HEK293T (cell line): ENCODE results near the gene ADAM10.

ENCODE experiments used
- CTCF ChIA-PET: fragments of 350-600 bp; formaldehyde crosslinking; extraction: SDS; loops from one replicate; lab custom pipeline; 2021; ENCODE audit warnings: antibody characterized with exemption, inconsistent platforms; lab: Yijun Ruan, JAX
- POLR2A ChIA-PET: fragments of 350-600 bp; formaldehyde crosslinking; extraction: SDS; loops from one replicate; lab custom pipeline; 2020; ENCODE audit warnings: antibody characterized with exemption, inconsistent platforms; lab: Yijun Ruan, JAX
- DNase-seq: peaks from one replicate; pipeline ENCODE4 v3.0.0; 2012; ENCODE audit warnings: mixed read lengths; ENCODE audit errors: extremely low spot score
- ARNT ChIP-seq: fragments of 450-650 bp; IDR thresholded peaks from 2 replicates; pipeline ENCODE4 v1.6.1; 2017; ENCODE audit warnings: mild to moderate bottlenecking
- BHLHE40 ChIP-seq: fragments of 450-650 bp; IDR thresholded peaks from 2 replicates; pipeline ENCODE4 v1.6.1; 2016; ENCODE audit warnings: mild to moderate bottlenecking, moderate library complexity, borderline replicate concordance
- CTBP1 ChIP-seq: fragments of 450-650 bp; IDR thresholded peaks from 2 replicates; pipeline ENCODE4 v1.6.1; 2016; ENCODE audit warnings: borderline replicate concordance
- ELF4 ChIP-seq: fragments of 450-650 bp; IDR thresholded peaks from 2 replicates; pipeline ENCODE4 v1.6.1; 2017; ENCODE audit warnings: antibody characterized with exemption
- FOXA1 ChIP-seq: fragments of 450-650 bp; IDR thresholded peaks from 2 replicates; pipeline ENCODE4 v1.6.1; 2016; ENCODE audit warnings: mild to moderate bottlenecking
- FOXK2 ChIP-seq: fragments of 450-650 bp; IDR thresholded peaks from 2 replicates; pipeline ENCODE4 v1.6.1; 2016; ENCODE audit warnings: mild to moderate bottlenecking
- FOXM1 ChIP-seq: fragments of 450-650 bp; IDR thresholded peaks from 2 replicates; pipeline ENCODE4 v1.6.1; 2017; ENCODE audit warnings: mild to moderate bottlenecking, borderline replicate concordance
- HDGF ChIP-seq: fragments of 450-650 bp; IDR thresholded peaks from 2 replicates; pipeline ENCODE4 v1.6.1; 2017; ENCODE audit warnings: antibody characterized with exemption, borderline replicate concordance
- L3MBTL2 ChIP-seq: fragments of 450-650 bp; conservative IDR thresholded peaks from 2 replicates; pipeline ENCODE4 v1.6.1; 2016; ENCODE audit warnings: mild to moderate bottlenecking
- LEF1 ChIP-seq: fragments of 450-650 bp; IDR thresholded peaks from 2 replicates; pipeline ENCODE4 v1.6.1; 2017; ENCODE audit warnings: mild to moderate bottlenecking, borderline replicate concordance
- NFRKB ChIP-seq: fragments of 450-650 bp; IDR thresholded peaks from 2 replicates; pipeline ENCODE4 v1.6.1; 2016; ENCODE audit warnings: mild to moderate bottlenecking, moderate library complexity
- SP1 ChIP-seq: fragments of 450-650 bp; IDR thresholded peaks from 2 replicates; pipeline ENCODE4 v1.6.1; 2017
- SUZ12 ChIP-seq: fragments of 450-650 bp; IDR thresholded peaks from 2 replicates; pipeline ENCODE4 v1.6.1; 2016; ENCODE audit warnings: mild to moderate bottlenecking
- TARDBP ChIP-seq: fragments of 450-650 bp; IDR thresholded peaks from 2 replicates; pipeline ENCODE4 v1.6.1; 2016
- ZNF384 ChIP-seq: fragments of 450-650 bp; IDR thresholded peaks from 2 replicates; pipeline ENCODE4 v1.6.1; 2016
- TF ChIP-seq, protein P1 (sequence below): fragments of 450-650 bp; IDR thresholded peaks from 2 replicates; pipeline ENCODE4 v1.6.1; 2016

The ADAM10 gene

DNA sequence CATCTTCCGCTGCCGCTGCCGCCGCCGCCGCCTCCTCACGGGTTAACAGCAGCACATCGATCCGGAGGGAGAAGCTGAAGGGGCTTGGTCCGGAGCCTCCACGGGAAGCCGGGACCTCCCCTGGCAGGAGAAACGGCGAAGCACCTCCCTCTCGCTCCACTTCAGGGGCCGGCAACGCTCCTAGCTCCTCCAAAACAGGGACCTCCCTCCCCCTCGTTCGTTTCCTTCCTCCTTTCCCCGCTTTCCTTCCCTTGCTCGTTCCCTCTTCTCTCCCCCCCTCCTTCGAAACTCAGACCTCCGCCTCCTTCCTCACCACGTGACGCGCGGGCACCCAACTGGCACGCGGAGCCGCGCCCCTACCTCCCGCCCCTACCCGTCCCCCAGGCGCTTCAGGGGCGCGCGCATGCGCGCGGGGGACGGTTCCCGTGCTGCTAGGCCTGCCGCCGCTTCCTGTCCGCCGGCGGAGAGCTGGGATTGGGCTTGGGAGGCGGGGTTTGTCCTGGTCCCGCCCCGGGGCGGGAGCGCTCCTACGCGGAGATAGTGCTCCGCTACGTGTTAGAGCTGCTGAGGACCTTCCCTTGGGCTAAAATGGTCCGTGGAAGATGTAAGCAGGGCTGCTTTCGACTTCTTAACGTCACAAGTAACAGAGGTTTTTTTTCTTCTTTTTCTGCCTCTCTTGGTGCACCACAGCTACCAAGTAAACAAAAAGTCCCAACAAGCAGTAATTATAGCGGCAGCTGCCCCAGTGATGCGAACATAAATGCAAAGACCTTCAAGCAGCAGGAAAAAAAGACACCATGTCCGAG, at the start of gene ADAM10:
ADAM10 (minus strand) TSS at position 176 of the 806 bp plus-strand sequence; CDS start at position 3, 173 bp downstream.
- ChIA-PET CTCF (interaction anchor here (1.2 kb wide), 1 partner anchor 21 kb away, joined by 6 read pairs; the partner anchor contains the start of gene MINDY2), POLR2A (interaction anchor here (0.8 to 3.7 kb wide), 7 partner anchors 12 to 908 kb away, joined by 3 to 48 read pairs (median 4); partner anchors contain the start of genes GTF2A2 and MINDY2)
- TF ChIP-seq LEF1 (no peak), FOXA1 (no peak), L3MBTL2 (0 out of 2 replicates have a peak, but pooled peaks have one; percentile 11), HDGF (no peak)
- TF ChIP-seq, protein P1, sequence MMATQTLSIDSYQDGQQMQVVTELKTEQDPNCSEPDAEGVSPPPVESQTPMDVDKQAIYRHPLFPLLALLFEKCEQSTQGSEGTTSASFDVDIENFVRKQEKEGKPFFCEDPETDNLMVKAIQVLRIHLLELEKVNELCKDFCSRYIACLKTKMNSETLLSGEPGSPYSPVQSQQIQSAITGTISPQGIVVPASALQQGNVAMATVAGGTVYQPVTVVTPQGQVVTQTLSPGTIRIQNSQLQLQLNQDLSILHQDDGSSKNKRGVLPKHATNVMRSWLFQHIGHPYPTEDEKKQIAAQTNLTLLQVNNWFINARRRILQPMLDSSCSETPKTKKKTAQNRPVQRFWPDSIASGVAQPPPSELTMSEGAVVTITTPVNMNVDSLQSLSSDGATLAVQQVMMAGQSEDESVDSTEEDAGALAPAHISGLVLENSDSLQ = no peak
- DNase-seq = peak; percentile 94

- TF ChIP-seq CTBP1 = no peak
- TF ChIP-seq FOXK2 = no peak
- no peak for TF ChIP-seq ZNF384
- no peak for TF ChIP-seq NFRKB
- TF ChIP-seq SUZ12 = no peak
- TF ChIP-seq L3MBTL2 = no peak
- TF ChIP-seq HDGF = no peak
- CTCF ChIA-PET = interaction anchor here (0.6 to 0.7 kb wide), 3 partner anchors 27 to 731 kb away, joined by 3 read pairs; partner anchors contain the start of gene MINDY2
- DNase-seq = no peak
- POLR2A ChIA-PET = interaction anchor here (0.6 to 1.0 kb wide), 2 partner anchors 27 to 139 kb away, joined by 3 read pairs; no protein-coding TSS in a partner anchor
Measured at GRCh38 chr15:58797505-58797904, 48.0 kb upstream of the ADAM10 start.

DNA sequence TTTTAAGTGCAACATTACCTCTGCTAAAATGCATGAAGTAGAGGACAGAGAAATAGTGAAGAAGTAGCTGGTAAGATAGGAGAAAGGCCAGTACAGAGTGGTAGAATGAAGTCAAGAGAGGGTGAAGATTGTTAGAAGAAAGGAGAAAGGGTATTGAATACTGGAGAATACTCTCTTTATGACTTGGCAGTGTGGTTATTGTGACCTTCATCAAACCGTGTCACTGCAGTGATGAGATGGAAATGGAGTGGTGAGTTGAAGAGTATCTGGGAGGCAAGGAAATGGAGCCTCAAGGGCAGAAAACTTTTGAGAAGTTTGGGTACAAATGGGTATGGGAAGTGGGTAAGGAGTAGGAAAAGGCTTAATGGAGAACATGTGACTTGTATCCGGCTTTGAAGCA, 46.3 kb upstream of the ADAM10 start:
- TF ChIP-seq L3MBTL2 = no peak
- no peak for TF ChIP-seq FOXM1
- TF ChIP-seq FOXK2 = no peak
- TF ChIP-seq ELF4 = no peak
- TF ChIP-seq ZNF384 = no peak
- no peak for TF ChIP-seq TARDBP
- TF ChIP-seq CTBP1 = no peak
- TF ChIP-seq SUZ12 = no peak
- no peak for TF ChIP-seq HDGF
- no peak for TF ChIP-seq LEF1
- no peak for TF ChIP-seq BHLHE40
- TF ChIP-seq ARNT = no peak
- TF ChIP-seq FOXA1 = no peak
- CTCF ChIA-PET = no interaction called here
- no peak for DNase-seq
- POLR2A ChIA-PET = no interaction called here

GRCh38 chr15:58793862-58794261, 44.4 kb upstream of the ADAM10 start:
- TF ChIP-seq SP1 (no peak), SUZ12 (no peak), FOXK2 (no peak), L3MBTL2 (no peak), FOXA1 (no peak), ZNF384 (no peak), FOXM1 (no peak), LEF1 (no peak), ARNT (no peak), BHLHE40 (no peak), ELF4 (no peak), CTBP1 (no peak)
- TF ChIP-seq, protein P1 = no peak
- POLR2A ChIA-PET = no interaction called here
- CTCF ChIA-PET = no interaction called here
- no peak for DNase-seq

- DNase-seq = no peak
- no peak for TF ChIP-seq SUZ12
- TF ChIP-seq BHLHE40 = no peak
- TF ChIP-seq FOXK2 = no peak
- no peak for TF ChIP-seq ZNF384
- TF ChIP-seq ARNT = no peak
- TF ChIP-seq LEF1 = no peak
- TF ChIP-seq L3MBTL2 = no peak
- ChIA-PET CTCF (no interaction called here), POLR2A (no interaction called here)
Measured at GRCh38 chr15:58788056-58788710, 38.7 kb upstream of the ADAM10 start.

DNA sequence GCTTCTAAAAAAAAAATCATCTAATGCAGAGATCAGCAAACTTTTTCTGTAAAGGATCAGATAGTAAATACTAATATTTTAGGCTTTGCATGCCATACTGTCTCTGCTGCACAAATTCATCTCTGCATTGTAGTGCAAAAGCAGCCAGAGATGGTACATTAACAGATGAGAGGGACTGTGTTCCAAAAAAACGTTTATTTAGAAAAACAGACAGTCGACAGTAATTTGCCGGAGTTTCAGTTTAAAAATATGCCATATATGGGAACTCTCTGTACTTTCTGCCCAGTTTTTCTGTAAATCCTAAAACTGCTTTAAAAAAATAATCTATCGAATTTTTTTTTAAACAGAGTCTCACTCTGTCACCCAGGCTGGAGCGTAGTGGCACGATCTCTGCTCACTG, 35.8 kb upstream of the ADAM10 start:
- CTCF ChIA-PET = no interaction called here
- POLR2A ChIA-PET = no interaction called here

More for the DNA sequence above, 35.8 kb upstream of the ADAM10 start:
- DNase-seq = no peak
- TF ChIP-seq HDGF = no peak
- TF ChIP-seq ARNT = no peak
- no peak for TF ChIP-seq SUZ12
- no peak for TF ChIP-seq TARDBP
- TF ChIP-seq L3MBTL2 = no peak
- no peak for TF ChIP-seq ZNF384
- no peak for TF ChIP-seq BHLHE40
- TF ChIP-seq FOXK2 = no peak
- TF ChIP-seq, protein P1 = no peak
